DMS 273 treated with DMSO at 0.1 percent for 48 hours (cell line): ENCODE data around the gene ADGRL4.
"Not testable (repeated sequence)": the region's sequence is repeated elsewhere in the genome, so short reads cannot be mapped to it uniquely, and the experiment has no call there.

ENCODE experiments used
- DNase-seq: peaks from one replicate; lab custom pipeline; 2025; lab: John Stamatoyannopoulos, UW

The ADGRL4 gene

DNA sequence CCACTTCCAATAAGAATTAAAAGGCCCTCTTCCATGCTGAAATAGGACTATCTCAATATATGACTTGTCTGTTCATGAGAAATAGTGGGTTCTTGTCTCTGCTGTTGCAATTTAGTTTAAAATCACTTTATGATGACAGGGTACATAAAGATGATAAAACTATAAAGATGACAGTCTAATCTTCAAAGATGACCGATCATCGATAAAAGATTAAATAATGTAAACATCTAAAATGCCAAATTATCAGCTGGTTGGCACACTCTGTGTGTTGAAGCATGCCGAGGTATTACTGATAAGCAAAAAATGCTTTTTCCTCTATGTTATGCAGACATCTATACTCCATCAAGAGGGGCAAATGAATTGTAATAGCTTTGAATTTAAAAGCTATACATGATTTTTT lies 89.5 kb downstream of the ADGRL4 start:
- no peak for DNase-seq

DNA sequence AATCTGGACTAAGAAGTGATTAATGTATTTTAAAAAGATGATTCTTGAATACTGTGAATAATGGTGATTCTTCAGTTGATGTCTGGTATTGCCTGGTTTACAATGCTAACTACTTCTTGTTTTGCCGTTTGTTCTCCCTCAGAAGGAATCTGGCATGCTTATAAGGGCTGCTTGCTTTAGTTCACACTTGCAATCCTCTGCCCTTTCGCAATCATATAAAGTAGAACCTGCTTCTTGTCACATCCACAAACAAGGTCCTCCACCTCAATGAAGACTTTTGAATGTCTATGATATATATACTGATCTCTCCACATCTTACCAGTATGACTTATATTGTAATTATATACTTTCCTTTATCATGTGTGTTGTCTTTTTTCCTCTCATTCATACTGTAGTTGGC lies 92.6 kb downstream of the ADGRL4 start:
- DNase-seq: no peak

- no peak for DNase-seq
These were observed 94.3 kb downstream of the ADGRL4 start for GRCh38 chr1:78911956-78912880.

DNA sequence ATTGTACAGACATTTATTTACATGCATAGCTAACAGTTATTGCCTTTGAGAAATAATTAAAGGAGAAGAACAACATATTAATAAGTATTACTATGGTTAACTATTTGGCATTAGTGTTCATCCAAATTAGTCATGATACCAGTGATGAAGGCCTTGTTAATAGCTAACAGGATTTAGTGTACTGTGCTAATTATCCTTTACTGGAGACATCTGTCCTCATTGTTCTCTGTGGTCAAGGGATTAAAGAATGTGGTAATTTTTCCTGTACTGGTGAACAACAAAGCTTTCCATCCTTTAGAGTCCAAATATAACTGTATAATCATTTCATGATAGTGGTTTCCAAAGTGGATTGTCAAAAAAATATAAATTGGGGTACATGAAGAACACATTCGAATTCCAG lies 103.9 kb downstream of the ADGRL4 start:
- DNase-seq: no peak

DNA sequence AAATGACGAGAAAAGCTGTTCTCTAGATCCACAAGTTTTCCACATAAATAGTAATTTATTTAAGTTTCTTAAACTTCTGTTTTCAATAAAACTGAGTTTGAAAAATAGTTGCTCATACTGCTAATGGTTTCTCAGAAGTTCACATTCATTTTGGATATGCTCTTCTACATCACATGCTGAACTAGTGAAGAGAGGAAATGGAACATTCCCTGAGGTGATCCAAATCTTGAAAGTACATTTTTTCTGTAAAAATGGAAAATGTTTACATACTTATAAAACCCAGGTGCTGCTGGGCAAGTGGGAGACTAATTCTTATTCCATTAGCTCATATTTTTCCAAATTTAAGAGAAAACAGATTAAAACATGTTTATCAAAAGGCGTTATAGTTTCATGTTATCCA lies 111.7 kb downstream of the ADGRL4 start:
- DNase-seq: no peak

GRCh38 chr1:78892260-78892840 lies 114.2 kb downstream of the ADGRL4 start:
- DNase-seq: no peak

DNA sequence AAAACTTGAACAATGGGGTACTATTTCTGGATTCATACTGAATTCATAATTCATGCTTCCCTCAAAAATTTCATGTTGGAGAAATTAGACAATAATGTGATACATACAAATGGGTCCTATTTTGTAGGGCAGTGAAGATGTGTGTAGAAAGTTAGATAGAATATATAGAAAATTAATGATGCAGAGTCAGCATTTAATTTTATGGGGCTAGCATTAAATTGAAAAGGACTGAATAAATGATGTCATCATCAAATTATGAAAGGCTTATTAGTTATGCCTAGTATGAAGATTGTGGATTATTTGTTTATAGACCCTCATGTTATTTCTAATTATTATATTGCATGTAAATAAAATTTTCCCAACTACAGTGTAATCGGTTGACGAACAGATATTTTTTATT lies 119.1 kb downstream of the ADGRL4 start:
- DNase-seq: no peak

GRCh38 chr1:78884685-78885452 lies 121.7 kb downstream of the ADGRL4 start:
- peak; percentile 43 for DNase-seq

- DNase-seq: no peak
These were observed 126.3 kb downstream of the ADGRL4 start for GRCh38 chr1:78880223-78880622.

GRCh38 chr1:78875986-78876385 lies 130.5 kb downstream of the ADGRL4 start:
- not testable (repeated sequence) for DNase-seq

- DNase-seq: not testable (repeated sequence)
These were observed 133.7 kb downstream of the ADGRL4 start for GRCh38 chr1:78872801-78873200.

GRCh38 chr1:78871249-78871648 lies 135.3 kb downstream of the ADGRL4 start:
- no peak for DNase-seq

DNA sequence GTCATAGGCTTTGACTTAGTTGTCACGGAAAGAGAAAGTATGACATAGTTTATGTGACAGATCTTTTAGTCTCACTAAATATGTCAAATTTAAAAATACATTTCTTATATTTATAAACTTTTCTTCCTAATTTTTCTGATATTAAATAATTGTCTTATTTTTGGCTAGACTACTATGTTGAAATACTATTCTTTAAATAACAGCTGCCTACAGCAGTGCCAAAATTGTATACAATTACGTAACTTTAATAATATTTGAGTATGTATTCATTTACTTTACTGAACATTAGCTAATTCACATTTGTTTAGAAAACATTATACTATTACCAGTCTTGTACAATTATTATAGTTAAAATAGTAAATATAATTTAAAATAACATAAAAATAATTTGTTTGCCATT lies 137.4 kb downstream of the ADGRL4 start:
- DNase-seq: no peak

- DNase-seq: no peak
These were observed 142.4 kb downstream of the ADGRL4 start for GRCh38 chr1:78864175-78864574.

DNA sequence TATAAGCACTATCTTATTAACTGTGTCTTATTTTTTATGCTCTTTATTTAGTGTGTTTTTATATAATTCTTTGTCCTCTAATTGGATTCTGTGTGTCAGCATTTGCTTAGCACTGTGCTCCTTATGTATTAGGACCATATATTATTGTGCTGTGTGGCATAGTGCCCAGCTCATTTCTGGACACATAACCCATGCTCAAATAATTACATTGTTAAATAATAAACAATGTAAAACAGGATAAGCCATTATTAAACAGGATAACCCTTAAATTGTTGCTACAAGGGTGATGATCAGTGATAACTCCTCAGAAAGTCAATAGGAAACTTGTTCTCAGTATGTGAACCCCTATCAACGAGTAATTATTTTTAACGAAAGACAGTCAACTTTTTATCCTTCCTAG lies 150.4 kb downstream of the ADGRL4 start:
- DNase-seq: no peak

DNA sequence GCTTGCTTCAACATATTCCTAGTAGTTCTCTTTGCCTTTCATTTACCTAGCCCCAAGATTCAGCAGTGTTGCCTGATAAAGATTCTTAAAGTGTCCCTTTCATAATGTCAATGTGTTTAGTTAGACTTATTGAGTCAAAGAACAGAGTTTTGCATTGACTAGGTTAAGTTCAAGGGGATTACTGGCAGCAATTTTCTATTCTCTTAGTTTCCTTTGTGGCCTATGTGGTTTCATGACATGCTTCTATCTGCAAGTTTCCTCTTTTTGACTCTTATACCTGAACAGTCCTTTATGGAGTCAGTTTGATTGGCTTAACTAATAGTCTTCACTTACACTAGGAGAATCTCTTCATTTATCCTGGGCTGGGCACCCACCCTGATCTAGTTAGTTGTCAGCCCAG lies 151.3 kb downstream of the ADGRL4 start:
- DNase-seq: no peak

- DNase-seq: no peak
These were observed 152.0 kb downstream of the ADGRL4 start for GRCh38 chr1:78854556-78854955.

DNA sequence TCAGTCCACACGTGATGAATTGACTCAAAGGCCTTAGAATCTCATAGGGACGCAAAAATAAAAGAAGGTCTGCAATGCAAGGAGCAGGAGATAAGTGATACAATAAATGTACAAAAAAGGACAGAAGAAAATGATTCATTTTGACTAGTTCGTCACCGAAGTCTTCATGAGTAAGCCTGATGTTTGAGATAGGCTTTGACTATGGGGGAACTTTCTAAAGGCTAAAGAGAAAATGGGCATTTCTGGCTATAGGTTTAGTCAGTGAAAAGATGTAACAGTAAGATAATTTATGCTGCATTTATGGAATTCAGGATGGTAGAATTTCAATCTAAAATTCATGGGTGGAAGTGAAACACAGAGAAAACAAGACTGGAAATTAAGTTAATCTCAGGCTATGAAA lies 163.0 kb downstream of the ADGRL4 start:
- DNase-seq: no peak

DNA sequence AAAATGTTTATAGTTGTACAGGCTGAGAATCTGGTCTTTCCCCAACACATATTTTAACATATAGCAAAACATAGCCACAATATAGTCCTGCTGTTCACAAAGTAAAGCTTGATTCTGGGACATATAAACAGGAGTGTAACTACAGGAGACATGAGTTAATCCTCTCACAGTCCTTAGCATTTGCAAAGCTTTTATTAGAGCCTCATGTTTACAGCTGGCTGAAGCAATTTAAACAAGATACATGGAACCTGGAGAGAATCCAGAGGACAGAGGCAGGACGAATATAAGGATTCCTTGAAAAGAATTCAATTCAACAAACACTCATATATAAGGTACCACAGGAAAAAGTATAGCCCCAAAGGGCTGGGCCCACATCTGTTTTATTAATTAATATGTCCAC lies 163.4 kb downstream of the ADGRL4 start:
- no peak for DNase-seq

DNA sequence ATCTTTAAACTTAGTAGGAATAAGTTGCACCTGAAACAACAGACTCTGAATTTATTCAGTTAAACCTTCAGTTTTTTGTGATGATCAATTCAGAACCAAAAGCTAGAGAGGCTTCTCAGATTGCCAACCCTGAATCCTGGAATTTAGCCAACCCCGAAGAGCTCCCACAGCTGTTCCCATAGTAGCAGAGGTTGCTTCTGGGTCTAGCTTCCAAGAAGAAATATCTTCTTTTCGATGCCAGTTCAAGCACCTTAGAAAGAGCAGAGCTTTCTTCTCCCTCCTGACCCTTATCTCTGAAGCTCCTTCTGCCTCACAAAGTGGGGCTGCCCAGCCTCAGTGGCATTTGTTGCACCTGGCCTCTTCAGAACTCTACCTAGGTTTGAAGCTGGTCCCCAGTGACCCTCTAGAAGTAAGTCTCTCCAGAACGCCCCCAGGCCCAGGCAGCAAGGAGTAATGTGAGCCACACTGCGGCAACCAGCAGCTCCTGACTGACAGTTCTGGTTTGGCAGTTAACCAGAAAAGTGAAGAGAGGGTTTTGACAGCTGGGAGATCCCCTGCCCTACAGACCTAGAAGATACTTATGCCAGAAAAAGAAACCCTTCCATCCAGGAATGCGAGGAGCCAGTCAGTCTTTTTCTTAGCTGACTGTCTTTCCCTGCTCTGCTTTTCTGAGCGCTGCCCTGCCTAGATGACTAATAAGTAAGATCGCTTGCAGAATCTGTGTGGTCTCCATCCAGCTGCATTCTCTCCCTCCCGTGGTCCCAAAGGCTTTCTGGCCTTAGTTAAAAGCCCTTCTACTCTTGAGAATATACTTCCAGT lies 165.9 kb downstream of the ADGRL4 start:
- DNase-seq: peak; percentile 75
